ENCODE results near the gene TSGA10IP.

DNA sequence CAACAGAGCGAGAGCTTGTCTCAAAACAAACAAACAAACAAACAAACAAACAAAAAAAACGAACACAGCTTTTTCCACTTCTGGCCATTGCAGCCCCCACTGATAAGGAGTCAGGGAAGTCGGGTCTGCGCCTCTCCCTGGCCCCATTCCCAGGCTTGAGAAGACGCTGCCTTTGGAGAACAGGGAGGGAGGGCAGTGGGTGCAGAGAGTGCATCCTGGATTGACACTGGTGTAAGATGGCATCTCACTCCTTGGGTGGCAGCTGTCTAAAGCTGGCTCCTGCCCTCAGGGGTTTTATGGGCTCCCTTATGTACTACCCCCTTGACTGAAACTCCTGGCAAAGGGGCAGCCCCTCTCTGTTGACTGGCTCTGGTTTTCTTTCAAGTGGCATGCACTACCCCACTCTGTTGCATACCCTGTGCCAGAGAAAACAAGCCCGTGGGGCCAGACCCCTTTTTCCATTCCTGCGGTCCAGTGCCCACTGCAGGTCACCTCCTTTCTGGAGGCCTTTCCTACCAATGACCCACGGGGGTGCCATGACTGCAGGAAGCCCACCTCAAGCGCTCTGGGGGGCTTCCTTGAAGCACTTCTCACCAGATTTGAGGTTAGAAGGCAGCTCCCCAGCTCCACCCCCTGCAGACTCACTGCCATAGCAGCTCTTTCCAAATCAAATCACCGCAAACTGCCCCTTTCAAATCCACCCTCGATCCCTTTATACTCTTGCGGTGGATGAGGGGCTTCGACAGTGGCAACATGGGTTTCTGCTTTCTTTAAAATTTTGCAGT lies 13.3 kb upstream of the TSGA10IP start:
- TF ChIP-seq CTCF (IDR thresholded peaks at IDR 0.05) (no peak), POLR2A (IDR thresholded peaks at IDR 0.05) (no peak), POLR2AphosphoS5 (IDR thresholded peaks at IDR 0.05) (no peak)
